ENCODE measurements around the gene ERC2.
"Not testable (repeated sequence)": the region's sequence is repeated elsewhere in the genome, so short reads cannot be mapped to it uniquely, and the experiment has no call there.

Gene ERC2

DNA sequence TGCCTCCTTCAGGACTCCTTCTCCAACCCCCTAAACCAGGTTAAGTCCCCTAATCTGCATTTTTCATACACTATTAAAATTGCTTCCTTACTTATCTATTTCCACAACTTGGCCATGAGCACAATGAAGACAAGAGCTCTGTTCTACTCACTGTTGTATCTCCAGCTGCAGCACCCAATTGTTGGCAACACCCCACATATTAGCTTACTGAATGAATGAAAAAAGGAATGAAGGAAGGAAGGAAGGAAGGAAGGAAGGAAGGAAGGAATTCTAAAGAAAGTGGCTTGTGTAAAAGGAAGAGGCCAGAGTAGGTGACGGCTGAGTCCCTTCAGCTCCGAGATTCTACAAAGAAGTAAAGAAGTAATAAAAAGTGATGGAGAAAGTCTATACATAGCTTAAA is 444.7 kb downstream of the ERC2 start:
- no peaks in the 10 kb centered on the region for H3K9me3 ChIP-seq

DNA sequence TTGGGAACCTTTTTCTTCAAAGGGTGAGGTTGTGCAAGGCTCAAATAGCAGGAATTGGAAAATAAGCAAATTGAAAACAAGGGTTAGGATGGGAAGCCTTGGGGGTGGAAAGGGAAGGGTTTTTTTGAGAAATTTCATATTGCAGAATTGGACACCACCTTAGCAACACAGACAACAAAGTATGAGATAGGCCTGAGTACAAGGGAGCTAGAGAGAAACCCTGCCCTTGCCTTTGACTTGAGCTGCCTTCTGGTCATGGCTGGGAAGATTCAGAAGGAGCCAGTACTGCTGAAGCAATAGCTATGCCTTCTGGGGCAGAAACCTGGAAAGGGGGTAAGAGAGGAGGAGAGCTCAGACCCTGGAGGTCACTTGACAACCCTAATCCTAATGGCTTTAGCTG is 445.6 kb downstream of the ERC2 start:
- DNase-seq: no peak
- Histone ChIP-seq H3K27me3 (no peaks in the 10 kb centered on the region), H3K9me3 (no peaks in the 10 kb centered on the region), H3K4me3 (ENCODE audit: low read depth, low read length) (no peak overlapping the region), H3K36me3 (no peaks in the 10 kb centered on the region), H3K4me1 (no peaks in the 10 kb centered on the region)
- TF ChIP-seq, protein P1, sequence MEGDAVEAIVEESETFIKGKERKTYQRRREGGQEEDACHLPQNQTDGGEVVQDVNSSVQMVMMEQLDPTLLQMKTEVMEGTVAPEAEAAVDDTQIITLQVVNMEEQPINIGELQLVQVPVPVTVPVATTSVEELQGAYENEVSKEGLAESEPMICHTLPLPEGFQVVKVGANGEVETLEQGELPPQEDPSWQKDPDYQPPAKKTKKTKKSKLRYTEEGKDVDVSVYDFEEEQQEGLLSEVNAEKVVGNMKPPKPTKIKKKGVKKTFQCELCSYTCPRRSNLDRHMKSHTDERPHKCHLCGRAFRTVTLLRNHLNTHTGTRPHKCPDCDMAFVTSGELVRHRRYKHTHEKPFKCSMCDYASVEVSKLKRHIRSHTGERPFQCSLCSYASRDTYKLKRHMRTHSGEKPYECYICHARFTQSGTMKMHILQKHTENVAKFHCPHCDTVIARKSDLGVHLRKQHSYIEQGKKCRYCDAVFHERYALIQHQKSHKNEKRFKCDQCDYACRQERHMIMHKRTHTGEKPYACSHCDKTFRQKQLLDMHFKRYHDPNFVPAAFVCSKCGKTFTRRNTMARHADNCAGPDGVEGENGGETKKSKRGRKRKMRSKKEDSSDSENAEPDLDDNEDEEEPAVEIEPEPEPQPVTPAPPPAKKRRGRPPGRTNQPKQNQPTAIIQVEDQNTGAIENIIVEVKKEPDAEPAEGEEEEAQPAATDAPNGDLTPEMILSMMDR (IDR thresholded peaks at IDR 0.05; ENCODE audit: low read depth, low read length): no peak

More for the DNA sequence above, 444.7 kb downstream of the ERC2 start:
- no peaks in the 10 kb centered on the region for H3K4me1 ChIP-seq
- DNase-seq: no peak
- H3K36me3 ChIP-seq: no peaks in the 10 kb centered on the region
- H3K27me3 ChIP-seq: no peaks in the 10 kb centered on the region
- H3K4me3 ChIP-seq (ENCODE audit: low read depth, low read length): no peak overlapping the region
- TF ChIP-seq, protein P1 (IDR thresholded peaks at IDR 0.05; ENCODE audit: low read depth, low read length): no peak

DNA sequence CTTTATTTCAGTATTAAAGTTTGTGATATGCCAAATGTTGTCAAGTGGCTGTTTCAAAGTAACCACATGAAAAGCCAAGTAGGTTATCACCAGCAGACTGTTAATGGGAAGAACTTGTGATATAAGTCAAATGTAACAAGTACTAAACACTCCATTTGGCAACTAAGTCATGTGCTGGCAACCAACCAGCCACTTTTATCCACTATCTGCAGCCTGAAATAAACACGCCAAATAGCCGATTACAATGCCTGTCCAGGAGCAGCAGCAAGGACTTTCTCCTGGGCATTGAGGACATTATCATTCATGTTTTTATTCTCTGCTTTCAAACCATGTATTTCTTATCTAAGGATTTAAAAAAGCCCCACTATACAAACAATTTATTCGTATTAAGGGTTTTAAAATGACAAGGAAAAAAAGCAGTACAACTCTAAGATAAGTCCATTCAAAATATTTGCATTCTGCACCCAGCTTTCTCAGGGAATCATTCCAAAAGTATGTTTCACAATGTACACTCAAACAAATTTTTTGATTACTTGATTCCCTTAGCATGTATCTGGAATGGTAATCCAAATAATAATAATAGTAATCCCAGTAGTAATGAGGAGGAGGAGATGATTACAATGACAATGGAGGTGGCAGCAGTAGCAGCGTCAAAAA is 448.6 kb downstream of the ERC2 start:
- DNase-seq: no peak
- Histone ChIP-seq H3K4me1 (no peaks in the 10 kb centered on the region), H3K36me3 (no peaks in the 10 kb centered on the region), H3K27me3 (no peaks in the 10 kb centered on the region), H3K4me3 (ENCODE audit: low read depth, low read length) (no peak overlapping the region), H3K9me3 (no peaks in the 10 kb centered on the region)
- TF ChIP-seq, protein P1 (IDR thresholded peaks at IDR 0.05; ENCODE audit: low read depth, low read length): no peak

DNA sequence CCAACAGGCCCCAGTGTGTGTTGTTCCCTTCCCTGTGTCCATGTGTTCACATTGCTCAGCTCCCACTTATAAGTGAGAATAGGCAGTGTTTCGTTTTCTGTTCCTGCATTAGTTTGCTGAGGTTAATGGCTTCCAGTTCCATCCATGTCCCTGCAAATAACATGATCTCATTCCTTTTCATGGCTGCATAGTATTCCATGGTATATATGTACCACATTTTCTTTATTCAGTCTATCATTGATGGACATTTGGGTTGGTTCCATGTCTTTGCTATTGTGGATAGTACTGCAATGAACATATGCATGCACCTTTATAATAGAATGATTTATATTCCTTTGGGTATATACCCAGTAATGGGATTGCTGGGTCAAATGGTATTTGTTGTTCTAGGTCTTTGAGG is 452.9 kb downstream of the ERC2 start:
- H3K27me3 ChIP-seq; H3K36me3 ChIP-seq; DNase-seq; H3K4me1 ChIP-seq; H3K4me3 ChIP-seq (ENCODE audit: low read depth, low read length); H3K9me3 ChIP-seq: not testable (repeated sequence)

DNA sequence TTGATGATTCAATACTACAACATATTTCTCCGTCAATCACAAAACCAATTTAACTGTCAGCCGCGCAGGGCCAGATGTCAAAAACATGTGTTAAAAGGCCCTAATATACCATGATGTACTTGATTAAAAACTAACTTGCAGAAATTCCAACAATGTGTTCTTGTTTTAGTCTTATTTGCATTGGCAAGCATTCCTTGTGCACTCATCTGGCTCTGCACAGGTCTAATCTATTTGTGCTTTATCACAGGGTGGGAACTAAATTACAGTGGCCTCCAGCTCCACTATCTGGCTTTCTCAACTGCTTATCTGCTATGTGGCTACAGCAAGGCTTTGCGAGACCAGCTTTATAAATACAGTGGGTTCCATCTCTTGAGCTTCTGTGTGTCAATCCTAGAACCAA is 455.5 kb downstream of the ERC2 start:
- Histone ChIP-seq H3K36me3 (no peaks in the 10 kb centered on the region), H3K4me1 (no peaks in the 10 kb centered on the region), H3K27me3 (no peaks in the 10 kb centered on the region), H3K4me3 (ENCODE audit: low read depth, low read length) (no peak overlapping the region), H3K9me3 (no peaks in the 10 kb centered on the region)
- no peak for DNase-seq
- TF ChIP-seq, protein P1 (IDR thresholded peaks at IDR 0.05; ENCODE audit: low read depth, low read length): no peak

DNA sequence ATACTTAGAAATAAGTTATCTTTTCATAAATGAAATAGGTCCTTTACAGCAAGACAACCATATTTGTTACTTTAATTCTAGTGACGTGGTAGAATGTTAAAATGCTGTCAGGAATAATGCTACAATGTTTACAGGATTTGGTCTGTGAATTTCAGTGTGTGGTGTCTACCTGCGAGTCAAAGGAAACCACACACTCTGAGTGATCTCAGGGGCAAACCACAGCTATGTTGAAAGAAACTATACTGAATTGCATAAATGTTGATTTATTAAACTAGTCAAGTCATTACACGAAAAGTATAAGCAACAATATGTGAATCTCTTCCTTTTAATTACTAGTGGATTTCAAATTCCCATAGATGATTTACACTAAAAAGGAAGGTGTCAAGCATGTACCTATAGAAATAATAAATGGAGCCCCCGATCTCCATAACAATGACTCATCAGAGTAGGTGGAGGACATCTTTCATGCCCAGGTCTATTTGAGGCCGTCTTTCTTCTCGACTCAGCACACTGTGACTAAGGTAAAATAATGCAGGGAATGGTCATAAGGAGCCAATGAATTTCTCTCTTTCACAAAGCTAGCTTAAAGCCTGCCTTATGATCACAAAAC is 463.0 kb downstream of the ERC2 start:
- DNase-seq: no peak
- Histone ChIP-seq H3K36me3 (no peaks in the 10 kb centered on the region), H3K4me3 (ENCODE audit: low read depth, low read length) (no peak overlapping the region), H3K9me3 (no peaks in the 10 kb centered on the region), H3K4me1 (no peaks in the 10 kb centered on the region), H3K27me3 (no peaks in the 10 kb centered on the region)
- TF ChIP-seq, protein P1 (IDR thresholded peaks at IDR 0.05; ENCODE audit: low read depth, low read length): no peak
